ENCODE results near the gene MAST4.
A peak's percentile ranks its signal among the peaks of the same experiment; 100 is the strongest.

The MAST4 gene

GRCh38 chr5:67206929-67207328 lies 610.7 kb downstream of the MAST4 start:
- Mint-ChIP-seq H3K4me3 (peak overlapping the region; percentile 55), H3K36me3 (ENCODE audit: low read depth) (no peaks in the 10 kb centered on the region), H3K4me1 (peaks cover 78% of the 10 kb centered on the region), H3K27ac (peak overlapping the region; percentile 85), H3K9me3 (no peaks in the 10 kb centered on the region), H3K27me3 (no peaks in the 10 kb centered on the region)
- DNase-seq (peak; percentile 80), ATAC-seq (peak; percentile 89)

- Mint-ChIP-seq H3K9me3 (no peaks in the 10 kb centered on the region), H3K27me3 (no peaks in the 10 kb centered on the region), H3K27ac (no peak overlapping the region), H3K4me3 (no peak overlapping the region), H3K36me3 (ENCODE audit: low read depth) (no peaks in the 10 kb centered on the region), H3K4me1 (peaks cover 63% of the 10 kb centered on the region)
- DNase-seq (no peak), ATAC-seq (no peak)
Measured at GRCh38 chr5:67208403-67208802, 612.2 kb downstream of the MAST4 start.

GRCh38 chr5:67209141-67209771 lies 613.1 kb downstream of the MAST4 start:
- Mint-ChIP-seq H3K36me3 (ENCODE audit: low read depth) (no peaks in the 10 kb centered on the region), H3K27ac (peak overlapping the region; percentile 42), H3K9me3 (no peaks in the 10 kb centered on the region), H3K4me1 (peaks cover 59% of the 10 kb centered on the region), H3K4me3 (no peak overlapping the region), H3K27me3 (no peaks in the 10 kb centered on the region)
- DNase-seq (peak; percentile 61), ATAC-seq (peak; percentile 33)

GRCh38 chr5:67211926-67212325 lies 615.7 kb downstream of the MAST4 start:
- no peaks in the 10 kb centered on the region for H3K9me3 Mint-ChIP-seq
- peaks cover 56% of the 10 kb centered on the region for H3K4me1 Mint-ChIP-seq
- no peak for ATAC-seq
- no peak overlapping the region for H3K27ac Mint-ChIP-seq
- H3K4me3 Mint-ChIP-seq = no peak overlapping the region
- H3K27me3 Mint-ChIP-seq = no peaks in the 10 kb centered on the region
- H3K36me3 Mint-ChIP-seq (ENCODE audit: low read depth) = no peaks in the 10 kb centered on the region
- no peak for DNase-seq

- ATAC-seq = no peak
- H3K4me3 Mint-ChIP-seq = no peak overlapping the region
- no peak for DNase-seq
Measured at GRCh38 chr5:67214036-67214435, 617.8 kb downstream of the MAST4 start.

GRCh38 chr5:67214707-67215447 lies 618.7 kb downstream of the MAST4 start:
- peaks cover 47% of the 10 kb centered on the region for H3K4me1 Mint-ChIP-seq
- H3K9me3 Mint-ChIP-seq = no peaks in the 10 kb centered on the region
- no peak for DNase-seq
- no peak overlapping the region for H3K4me3 Mint-ChIP-seq
- H3K27me3 Mint-ChIP-seq = no peaks in the 10 kb centered on the region
- H3K36me3 Mint-ChIP-seq (ENCODE audit: low read depth) = no peaks in the 10 kb centered on the region
- no peak for ATAC-seq
- H3K27ac Mint-ChIP-seq = peak overlapping the region; percentile 85

More at GRCh38 chr5:67214036-67214435, 617.8 kb downstream of the MAST4 start:
- Mint-ChIP-seq H3K4me1 (peaks cover 53% of the 10 kb centered on the region), H3K9me3 (no peaks in the 10 kb centered on the region), H3K27me3 (no peaks in the 10 kb centered on the region), H3K36me3 (ENCODE audit: low read depth) (no peaks in the 10 kb centered on the region), H3K27ac (no peak overlapping the region)

- peak; percentile 94 for ATAC-seq
- Mint-ChIP-seq H3K27me3 (no peaks in the 10 kb centered on the region), H3K27ac (peak overlapping the region; percentile 85), H3K4me1 (peaks cover 49% of the 10 kb centered on the region), H3K36me3 (ENCODE audit: low read depth) (no peaks in the 10 kb centered on the region), H3K4me3 (peak overlapping the region; percentile 61), H3K9me3 (no peaks in the 10 kb centered on the region)
- DNase-seq = peak; percentile 67
Measured at GRCh38 chr5:67215519-67216471, 619.6 kb downstream of the MAST4 start.

- Mint-ChIP-seq H3K4me1 (peaks cover 55% of the 10 kb centered on the region), H3K27ac (peak overlapping the region; percentile 85)
Measured at GRCh38 chr5:67216564-67216963, 620.4 kb downstream of the MAST4 start.

More at GRCh38 chr5:67216564-67216963, 620.4 kb downstream of the MAST4 start:
- ATAC-seq (no peak), DNase-seq (no peak)
- Mint-ChIP-seq H3K9me3 (no peaks in the 10 kb centered on the region), H3K27me3 (no peaks in the 10 kb centered on the region), H3K36me3 (ENCODE audit: low read depth) (no peaks in the 10 kb centered on the region), H3K4me3 (peak overlapping the region; percentile 61)
